Endothelial cell of umbilical vein (primary cell): ENCODE data around the gene SGO1. TPM values are rescaled to one million over a fixed set of nuclear protein-coding genes. Genes with fewer than 3 reads are reported as not detected.

ENCODE experiments used
- BruUV-seq: library from RNA; stranded (reverse); fragments of 400-500 nt; replicated peaks from 2 replicates; lab custom pipeline; 2021; lab: Mats Ljungman, UMichigan
- CTCF ChIA-PET: fragments of 300-600, 350-600 bp; sonication (Branson Sonifier 250); formaldehyde crosslinking; loops from one replicate; lab custom pipeline; 2021; ENCODE audit warnings: antibody characterized with exemption, inconsistent platforms; lab: Charles Lee
- POLR2A ChIA-PET: fragments of 300-600, 350-600 bp; sonication (Branson Sonifier 250); formaldehyde crosslinking; loops from one replicate; lab custom pipeline; 2021; ENCODE audit warnings: antibody characterized with exemption, inconsistent platforms; lab: Charles Lee
- DNase-seq: peaks from one replicate; pipeline ENCODE4 v3.0.0-alpha.2; 2011; ENCODE audit warnings: low read depth, low spot score
- FAIRE-seq: peaks from 2 replicates; lab custom pipeline; 2011; peaks lifted over from hg19 to GRCh38; lab: Jason Lieb, UNC
- H2AFZ ChIP-seq: 2 replicates; pipeline ENCODE4 v1.6.0; 2012; ENCODE audit warnings: low read depth, low read length, control low read depth, inconsistent platforms
- H3K27ac ChIP-seq: 2 replicates; pipeline ENCODE4 v1.5.1; 2011; ENCODE audit warnings: low read depth, mild to moderate bottlenecking, control low read depth, low read length, moderate library complexity; ENCODE audit not compliant: insufficient read depth
- H3K27me3 ChIP-seq, 2 experiments: 2 replicates each; pipeline versions ENCODE4 v1.6.0 to v1.6.1; 2011; ENCODE audit warnings: low read length in 2 of 2, mixed read lengths in 1 of 2; ENCODE audit not compliant: control insufficient read depth in 2 of 2, insufficient read depth in 2 of 2
- H3K36me3 ChIP-seq, 2 experiments: 2 replicates in 1 of 2; 3 replicates in 1 of 2; pipeline ENCODE4 v1.5.1; 2011; ENCODE audit warnings: low read length in 2 of 2, mild to moderate bottlenecking in 1 of 2, moderate library complexity in 1 of 2; ENCODE audit not compliant: control insufficient read depth in 2 of 2, insufficient read depth in 2 of 2; ENCODE audit errors: extremely low read depth in 1 of 2
- H3K4me1 ChIP-seq: 3 replicates; pipeline ENCODE4 v1.5.1; 2011; ENCODE audit warnings: mild to moderate bottlenecking, low read length; ENCODE audit not compliant: control insufficient read depth, insufficient read depth; ENCODE audit errors: extremely low read depth
- H3K4me2 ChIP-seq: 2 replicates; pipeline ENCODE4 v1.6.1; 2011; ENCODE audit warnings: low read length, control low read depth, mixed read lengths; ENCODE audit not compliant: insufficient read depth
- H3K4me3 ChIP-seq, 3 experiments: fragments of 200-600 bp in 1 of 3; sonication (generic), shearing (Covaris generic) in 1 of 3; replicated peaks in 1 of 3; 2 replicates each; pipeline ENCODE4 v1.5.1; 2011 to 2016; ENCODE audit warnings: control low read depth in 3 of 3, low read length in 3 of 3, mild to moderate bottlenecking in 2 of 3, inconsistent platforms in 1 of 3, low read depth in 1 of 3, moderate library complexity in 1 of 3; ENCODE audit not compliant: insufficient read depth in 1 of 3
- H3K79me2 ChIP-seq: 2 replicates; pipeline ENCODE4 v1.6.0; 2012; ENCODE audit warnings: low read length, inconsistent platforms; ENCODE audit not compliant: control insufficient read depth, insufficient read depth
- H3K9ac ChIP-seq: replicated peaks from 2 replicates; pipeline ENCODE3; 2011; ENCODE audit warnings: low read length, control low read depth; ENCODE audit not compliant: insufficient read depth; ENCODE audit errors: extremely low read depth
- H3K9me1 ChIP-seq: replicated peaks from 3 replicates; pipeline ENCODE4 v1.6.0; 2011; ENCODE audit warnings: mild to moderate bottlenecking, low read length; ENCODE audit not compliant: control insufficient read depth, insufficient read depth; ENCODE audit errors: extremely low read depth
- H3K9me3 ChIP-seq: replicated peaks from 2 replicates; pipeline ENCODE4 v1.5.1; 2012; ENCODE audit warnings: low read length, inconsistent platforms; ENCODE audit not compliant: control insufficient read depth, insufficient read depth
- H4K20me1 ChIP-seq: replicated peaks from 2 replicates; pipeline ENCODE3; 2011; ENCODE audit warnings: mild to moderate bottlenecking, low read length; ENCODE audit not compliant: control insufficient read depth, insufficient read depth; ENCODE audit errors: extremely low read depth
- EZH2 ChIP-seq: IDR thresholded peaks from 2 replicates; pipeline ENCODE4 v1.6.1; 2012; ENCODE audit warnings: borderline replicate concordance, low read depth, mild to moderate bottlenecking, moderate library complexity, low read length, inconsistent platforms; ENCODE audit not compliant: severe bottlenecking
- FOS ChIP-seq: IDR thresholded peaks from 2 replicates; pipeline ENCODE4 v1.6.1; 2011; ENCODE audit warnings: mild to moderate bottlenecking, low read length, moderate library complexity, borderline replicate concordance; ENCODE audit not compliant: insufficient read depth
- GATA2 ChIP-seq: IDR thresholded peaks from 2 replicates; pipeline ENCODE4 v1.7.0; 2011; ENCODE audit warnings: low read depth, mild to moderate bottlenecking, moderate library complexity, mixed read lengths, low read length; ENCODE audit not compliant: insufficient read length, insufficient read depth
- JUN ChIP-seq: IDR thresholded peaks from 2 replicates; pipeline ENCODE4 v1.6.1; 2011; ENCODE audit warnings: borderline replicate concordance, low read depth; ENCODE audit not compliant: insufficient read length, insufficient read depth
- MYC ChIP-seq: IDR thresholded peaks from one replicate; pipeline ENCODE4 v1.6.1; 2011; ENCODE audit warnings: mild to moderate bottlenecking, low read depth, low read length
- POLR2A ChIP-seq: IDR thresholded peaks from 2 replicates; pipeline ENCODE4 v1.6.1; 2012; ENCODE audit warnings: low read depth, mild to moderate bottlenecking, control low read depth, low read length
- POLR2AphosphoS5 ChIP-seq: IDR thresholded peaks from 2 replicates; pipeline ENCODE4 v1.6.1; 2012; ENCODE audit warnings: low read depth, mild to moderate bottlenecking, control low read depth, low read length, moderate library complexity; ENCODE audit not compliant: insufficient read depth
- dilution Hi-C: fragments of 300-500 bp; cut with MboI; formaldehyde crosslinking; loops from one replicate; pipeline ENCODE4 v1.15.0; 2019; ENCODE audit warnings: low sequenced_read_pairs; ENCODE audit not compliant: extremely low pct_ligation_motif_present
- intact Hi-C: fragments of 100-400 bp; cut with micrococcal nuclease; formaldehyde crosslinking; loops from one replicate; pipeline ENCODE4 v1.10.0; 2022
- polyA plus RNA-seq, 4 experiments: library from polyadenylated mRNA; depleted of rRNA in 3 of 4; stranded (reverse) in 3 of 4; unstranded in 1 of 4; fragments of >200 nt; gene quantifications; 2 replicates each; pipeline versions ENCODE4 v1.2.1 to v1.2.3, GENCODE V29; 2011 to 2012; ENCODE audit warnings: missing spikeins in 1 of 4
- total RNA-seq: library from RNA; stranded (reverse); gene quantifications from 2 replicates; pipeline ENCODE4 v1.2.3, GENCODE V29; 2021
- TF ChIP-seq, protein P1 (sequence below): IDR thresholded peaks from 2 replicates; pipeline ENCODE4 v1.6.1; 2011; ENCODE audit not compliant: insufficient read depth, insufficient read length
- TF ChIP-seq, protein P2 (sequence below), 2 donors: IDR thresholded peaks; 1 replicate in 1 of 2; 2 replicates in 1 of 2; pipeline ENCODE4 v1.5.1; 2011; ENCODE audit warnings: low read length in 2 of 2, mild to moderate bottlenecking in 2 of 2, moderate library complexity in 2 of 2, control low read depth in 1 of 2, inconsistent platforms in 1 of 2, low read depth in 1 of 2; ENCODE audit not compliant: insufficient read depth in 1 of 2; ENCODE audit errors: extremely low read depth in 1 of 2

Gene SGO1
- total and polyA plus RNA-seq, 2 donors (not counting 3 experiments of a cell fraction or from before 2014, with no cell fraction given) = 2.0 to 21.7 TPM

DNA sequence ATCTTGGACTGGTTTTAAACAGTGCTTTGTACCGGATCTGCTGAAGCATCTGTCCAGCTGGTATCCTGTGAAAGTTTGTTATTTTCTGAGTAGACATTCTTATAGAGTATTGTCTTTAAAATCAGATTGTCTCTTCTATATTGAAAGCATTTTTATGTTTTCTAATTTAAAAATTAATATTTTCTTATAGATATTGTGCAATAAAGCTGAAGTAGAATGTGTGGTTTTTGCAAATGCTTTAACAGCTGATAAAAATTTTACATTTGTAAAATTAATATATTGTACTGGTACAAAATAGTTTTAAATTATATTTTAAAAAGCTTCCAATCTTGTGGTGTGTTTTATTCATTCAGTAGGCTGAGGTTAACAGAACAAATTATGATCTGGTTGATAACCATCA is 31.9 kb downstream of the SGO1 start:
- dilution Hi-C loops = no loop called here
- H3K9me3 ChIP-seq = no peaks in the 10 kb centered on the region

More for the DNA sequence above, 31.9 kb downstream of the SGO1 start:
- H3K9me1 ChIP-seq = no peaks in the 10 kb centered on the region
- H3K9ac ChIP-seq = no peak overlapping the region
- H4K20me1 ChIP-seq = no peaks in the 10 kb centered on the region
- TF ChIP-seq, protein P1, sequence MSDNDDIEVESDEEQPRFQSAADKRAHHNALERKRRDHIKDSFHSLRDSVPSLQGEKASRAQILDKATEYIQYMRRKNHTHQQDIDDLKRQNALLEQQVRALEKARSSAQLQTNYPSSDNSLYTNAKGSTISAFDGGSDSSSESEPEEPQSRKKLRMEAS = no peak
- TF ChIP-seq POLR2A (no peak), FOS (no peak), POLR2AphosphoS5 (no peak), EZH2 (no peak), MYC (no peak), JUN (no peak), GATA2 (no peak)
- TF ChIP-seq, protein P2, sequence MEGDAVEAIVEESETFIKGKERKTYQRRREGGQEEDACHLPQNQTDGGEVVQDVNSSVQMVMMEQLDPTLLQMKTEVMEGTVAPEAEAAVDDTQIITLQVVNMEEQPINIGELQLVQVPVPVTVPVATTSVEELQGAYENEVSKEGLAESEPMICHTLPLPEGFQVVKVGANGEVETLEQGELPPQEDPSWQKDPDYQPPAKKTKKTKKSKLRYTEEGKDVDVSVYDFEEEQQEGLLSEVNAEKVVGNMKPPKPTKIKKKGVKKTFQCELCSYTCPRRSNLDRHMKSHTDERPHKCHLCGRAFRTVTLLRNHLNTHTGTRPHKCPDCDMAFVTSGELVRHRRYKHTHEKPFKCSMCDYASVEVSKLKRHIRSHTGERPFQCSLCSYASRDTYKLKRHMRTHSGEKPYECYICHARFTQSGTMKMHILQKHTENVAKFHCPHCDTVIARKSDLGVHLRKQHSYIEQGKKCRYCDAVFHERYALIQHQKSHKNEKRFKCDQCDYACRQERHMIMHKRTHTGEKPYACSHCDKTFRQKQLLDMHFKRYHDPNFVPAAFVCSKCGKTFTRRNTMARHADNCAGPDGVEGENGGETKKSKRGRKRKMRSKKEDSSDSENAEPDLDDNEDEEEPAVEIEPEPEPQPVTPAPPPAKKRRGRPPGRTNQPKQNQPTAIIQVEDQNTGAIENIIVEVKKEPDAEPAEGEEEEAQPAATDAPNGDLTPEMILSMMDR (IDR thresholded peaks at IDR 0.05; ENCODE audit: extremely low read depth in 1 of 2, insufficient read depth in 1 of 2, low read depth in 1 of 2, low read length in 2 of 2) = no peak
- ChIA-PET POLR2A (no interaction called here), CTCF (interaction anchor here (1.0 kb wide), 1 partner anchor 268 kb away, joined by 3 read pairs; no protein-coding TSS in a partner anchor)
- H3K36me3 ChIP-seq = no peaks in the 10 kb centered on the region
- no peak overlapping the region for H3K4me3 ChIP-seq
- DNase-seq (no peak), FAIRE-seq (no peak)
- H3K4me1 ChIP-seq = no peaks in the 10 kb centered on the region
- H3K27me3 ChIP-seq = no peaks in the 10 kb centered on the region
- H3K79me2 ChIP-seq = no peaks in the 10 kb centered on the region
- intact Hi-C loops = no loop called here
- H3K4me2 ChIP-seq = no peak overlapping the region
- H2AFZ ChIP-seq = no peak overlapping the region
- no TSS peak for BruUV-seq
- H3K27ac ChIP-seq = no peak overlapping the region
